K562 (cell line): ENCODE results near the gene EYA3. TPM values are rescaled to one million over a fixed set of nuclear protein-coding genes. Genes with fewer than 3 reads are reported as not detected.

Source experiments
- BRF1 ChIP-seq: IDR thresholded peaks from 3 replicates; pipeline ENCODE4 v1.6.1; 2011; ENCODE audit warnings: borderline replicate concordance, mild to moderate bottlenecking; ENCODE audit not compliant: insufficient read length; ENCODE audit errors: extremely low read depth
- CBX2 ChIP-seq: fragments of 200-600 bp; sonication (generic); IDR thresholded peaks from one replicate; pipeline ENCODE4 v1.6.1; 2012; ENCODE audit warnings: mild to moderate bottlenecking, low read length, inconsistent platforms; ENCODE audit not compliant: insufficient read depth, poor library complexity, severe bottlenecking
- COPS2 ChIP-seq: fragments of 450-650 bp; conservative IDR thresholded peaks from 2 replicates; pipeline ENCODE4 v1.6.1; 2016; ENCODE audit warnings: mild to moderate bottlenecking, moderate library complexity
- EZH2 ChIP-seq: IDR thresholded peaks from 2 replicates; pipeline ENCODE4 v1.6.1; 2012; ENCODE audit warnings: low read depth, mild to moderate bottlenecking, inconsistent platforms, low read length, borderline replicate concordance
- HNRNPL ChIP-seq: fragments of 200-400 bp; formaldehyde crosslinking; IDR thresholded peaks from 2 replicates; pipeline ENCODE4 v1.6.1; 2017; ENCODE audit warnings: low read depth, mild to moderate bottlenecking, low read length
- JUN ChIP-seq, 2 experiments: sonication (generic) in 1 of 2; formaldehyde crosslinking in 1 of 2; IDR thresholded peaks; 2 replicates each; pipeline versions ENCODE4 v1.6.1 to v1.8.0; 2012 to 2022; ENCODE audit warnings: borderline replicate concordance in 2 of 2, mild to moderate bottlenecking in 2 of 2, improper control_type of control experiment in 1 of 2, low read depth in 1 of 2, low read length in 1 of 2, missing genetic modification reagents in 1 of 2
- L3MBTL2 ChIP-seq: fragments of 450-650 bp; IDR thresholded peaks from 2 replicates; pipeline ENCODE4 v1.6.1; 2016; ENCODE audit warnings: mild to moderate bottlenecking, moderate library complexity
- MXI1 ChIP-seq: IDR thresholded peaks from 2 replicates; pipeline ENCODE4 v1.6.1; 2011; ENCODE audit warnings: low read depth, mild to moderate bottlenecking, improper control_type of control experiment, low read length
- PYGO2 ChIP-seq: fragments of 450-650 bp; IDR thresholded peaks from 2 replicates; pipeline ENCODE4 v1.6.1; 2016; ENCODE audit warnings: mild to moderate bottlenecking, missing genetic modification characterization, moderate library complexity, missing compliant biosample characterization
- RFX1 ChIP-seq: fragments of 450-650 bp; IDR thresholded peaks from 2 replicates; pipeline ENCODE4 v1.6.1; 2016; ENCODE audit warnings: mild to moderate bottlenecking, moderate library complexity
- RFX5 ChIP-seq: IDR thresholded peaks from 2 replicates; pipeline ENCODE4 v1.6.1; 2011; ENCODE audit warnings: low read depth, mild to moderate bottlenecking, improper control_type of control experiment, low read length
- SIN3A ChIP-seq, 2 experiments: fragments of 150-350 bp in 1 of 2; IDR thresholded peaks; 2 replicates each; pipeline ENCODE4 v1.6.1; 2011 to 2016; ENCODE audit warnings: borderline replicate concordance in 2 of 2, low read depth in 2 of 2, low read length in 2 of 2, mild to moderate bottlenecking in 2 of 2, moderate library complexity in 2 of 2; ENCODE audit not compliant: control insufficient read depth in 1 of 2
- SIRT6 ChIP-seq: IDR thresholded peaks from one replicate; pipeline ENCODE4 v1.6.1; 2012; ENCODE audit warnings: low read depth, mild to moderate bottlenecking, control low read depth, inconsistent platforms, low read length, moderate library complexity
- TEAD2 ChIP-seq: fragments of 450-650 bp; IDR thresholded peaks from 2 replicates; pipeline ENCODE4 v1.6.1; 2016; ENCODE audit warnings: missing genetic modification characterization, control low read depth, missing compliant biosample characterization
- TGIF2 ChIP-seq: sonication (generic); formaldehyde crosslinking; IDR thresholded peaks from 2 replicates; pipeline ENCODE4 v1.8.1; 2022; ENCODE audit warnings: mild to moderate bottlenecking, missing genetic modification reagents, moderate library complexity
- ZC3H8 ChIP-seq: fragments of 450-650 bp; IDR thresholded peaks from 2 replicates; pipeline ENCODE4 v1.6.1; 2017
- ZNF143 ChIP-seq: sonication (generic); formaldehyde crosslinking; IDR thresholded peaks from 2 replicates; pipeline ENCODE4 v1.9.0; 2022; ENCODE audit warnings: mild to moderate bottlenecking, missing genetic modification reagents
- polyA plus RNA-seq, 8 experiments: library from polyadenylated mRNA; depleted of rRNA in 4 of 8; stranded (reverse) in 5 of 8; unstranded in 3 of 8; fragments of >200 nt; fragmentation: Nextera tagmentation in 2 of 8; fragmentation: Illumina TruSeq in 1 of 8; extraction: Ambion mirVana in 2 of 8; extraction: Trizol in 1 of 8; gene quantifications; 2 replicates each; pipeline versions ENCODE4 v1.2.1 to v1.2.3, GENCODE V29; 2011 to 2014; ENCODE audit warnings: inconsistent platforms in 1 of 8, missing spikeins in 1 of 8
- total RNA-seq, 7 experiments: library from RNA; depleted of rRNA in 6 of 7; stranded (reverse); fragments of >200 nt in 6 of 7; fragmentation: Illumina TruSeq in 2 of 7; extraction: Trizol in 2 of 7; gene quantifications; 2 replicates each; pipeline versions ENCODE4 v1.2.1 to v1.2.3, GENCODE V29; 2011 to 2021; ENCODE audit warnings: low replicate concordance in 1 of 7
- TF ChIP-seq, protein P1 (sequence below): sonication (generic); formaldehyde crosslinking; IDR thresholded peaks from 2 replicates; pipeline ENCODE4 v1.5.0; 2020; ENCODE audit warnings: missing genetic modification reagents
- TF ChIP-seq, protein P2 (sequence below): fragments of 250-450 bp; sonication (Bioruptor Pico); IDR thresholded peaks from 2 replicates; pipeline ENCODE4 v1.4.0; 2020
- TF ChIP-seq, protein P3 (sequence below): IDR thresholded peaks from 2 replicates; pipeline ENCODE4 v1.6.1; 2012; ENCODE audit warnings: low read depth, low read length, improper control_type of control experiment, borderline replicate concordance

Gene EYA3
- total and polyA plus RNA-seq, 9 of the 15 experiments (the other 6 are each of a cell fraction or from before 2014, with no cell fraction given), result 21.7 to 64.0 (median 43.6) TPM

DNA sequence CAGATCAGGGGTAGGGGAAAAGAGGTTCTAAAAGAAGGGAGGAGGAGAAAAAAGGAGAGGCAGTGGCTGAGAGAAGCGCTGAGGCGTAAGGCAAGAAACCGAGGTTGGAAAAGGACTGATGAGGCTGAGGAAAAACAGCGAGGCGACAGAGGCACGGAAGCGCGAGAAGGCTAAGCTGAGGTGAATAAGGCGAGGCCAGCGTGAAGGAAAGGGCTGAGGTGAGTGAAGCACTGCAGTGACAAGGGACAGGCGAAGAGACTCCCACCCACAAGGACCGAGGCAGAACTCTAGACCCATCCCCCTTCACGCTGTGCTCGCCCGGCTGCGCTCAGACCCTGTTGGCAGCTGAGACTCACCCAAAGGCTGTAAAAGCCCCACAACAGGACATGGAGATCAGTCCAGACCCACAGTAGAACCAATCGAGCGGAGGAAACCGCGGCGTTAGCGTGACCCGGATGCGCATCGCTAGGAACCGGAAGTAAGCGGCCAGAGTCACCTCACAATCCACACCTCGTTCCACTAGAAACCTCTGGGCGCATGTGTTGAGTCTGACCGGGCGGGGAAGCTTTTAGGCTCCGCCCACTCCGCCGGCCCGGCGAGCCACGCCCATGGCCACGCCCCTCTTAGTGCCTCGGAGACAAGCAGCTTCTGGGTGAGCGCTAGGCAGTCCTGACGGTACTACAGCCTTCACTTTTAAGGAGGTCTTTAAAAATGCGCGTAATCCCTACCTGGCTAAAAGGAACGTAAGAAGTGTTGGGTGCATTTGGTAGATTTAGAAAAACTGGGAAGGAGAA, at the start of gene EYA3 (continued):
- TF ChIP-seq SIN3A (IDR thresholded peaks at IDR 0.05; ENCODE audit: borderline replicate concordance in 2 of 2, control insufficient read depth in 1 of 2, low read depth in 2 of 2, low read length in 2 of 2) (peak; percentile 37 to 83; a peak in 3 of 4 replicates), L3MBTL2 (peak; percentile 81), ZNF143 (CRISPR knock-in tag) (no peak), TGIF2 (no peak), SIRT6 (no peak), BRF1 (no peak), RFX1 (no peak), COPS2 (no peak), TEAD2 (tag) (no peak), HNRNPL (no peak), JUN (IDR thresholded peaks at IDR 0.05; ENCODE audit: borderline replicate concordance, low read depth, low read length) (no peak; the same call in 1 of the 2 replicates), JUN (CRISPR knock-in tag; IDR thresholded peaks at IDR 0.05; ENCODE audit: borderline replicate concordance) (no peak), RFX5 (no peak), EZH2 (no peak), ZC3H8 (peak; percentile 77; the same call in 1 of the 2 replicates), MXI1 (no peak; the same call in 1 of the 2 replicates), CBX2 (no peak), PYGO2 (tag) (no peak)
- TF ChIP-seq, protein P1, sequence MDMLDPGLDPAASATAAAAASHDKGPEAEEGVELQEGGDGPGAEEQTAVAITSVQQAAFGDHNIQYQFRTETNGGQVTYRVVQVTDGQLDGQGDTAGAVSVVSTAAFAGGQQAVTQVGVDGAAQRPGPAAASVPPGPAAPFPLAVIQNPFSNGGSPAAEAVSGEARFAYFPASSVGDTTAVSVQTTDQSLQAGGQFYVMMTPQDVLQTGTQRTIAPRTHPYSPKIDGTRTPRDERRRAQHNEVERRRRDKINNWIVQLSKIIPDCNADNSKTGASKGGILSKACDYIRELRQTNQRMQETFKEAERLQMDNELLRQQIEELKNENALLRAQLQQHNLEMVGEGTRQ (CRISPR knock-in tag), result no peak
- TF ChIP-seq, protein P2, sequence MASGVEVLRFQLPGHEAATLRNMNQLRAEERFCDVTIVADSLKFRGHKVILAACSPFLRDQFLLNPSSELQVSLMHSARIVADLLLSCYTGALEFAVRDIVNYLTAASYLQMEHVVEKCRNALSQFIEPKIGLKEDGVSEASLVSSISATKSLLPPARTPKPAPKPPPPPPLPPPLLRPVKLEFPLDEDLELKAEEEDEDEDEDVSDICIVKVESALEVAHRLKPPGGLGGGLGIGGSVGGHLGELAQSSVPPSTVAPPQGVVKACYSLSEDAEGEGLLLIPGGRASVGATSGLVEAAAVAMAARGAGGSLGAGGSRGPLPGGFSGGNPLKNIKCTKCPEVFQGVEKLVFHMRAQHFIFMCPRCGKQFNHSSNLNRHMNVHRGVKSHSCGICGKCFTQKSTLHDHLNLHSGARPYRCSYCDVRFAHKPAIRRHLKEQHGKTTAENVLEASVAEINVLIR (CRISPR knock-in tag), result no peak
- TF ChIP-seq, protein P3, sequence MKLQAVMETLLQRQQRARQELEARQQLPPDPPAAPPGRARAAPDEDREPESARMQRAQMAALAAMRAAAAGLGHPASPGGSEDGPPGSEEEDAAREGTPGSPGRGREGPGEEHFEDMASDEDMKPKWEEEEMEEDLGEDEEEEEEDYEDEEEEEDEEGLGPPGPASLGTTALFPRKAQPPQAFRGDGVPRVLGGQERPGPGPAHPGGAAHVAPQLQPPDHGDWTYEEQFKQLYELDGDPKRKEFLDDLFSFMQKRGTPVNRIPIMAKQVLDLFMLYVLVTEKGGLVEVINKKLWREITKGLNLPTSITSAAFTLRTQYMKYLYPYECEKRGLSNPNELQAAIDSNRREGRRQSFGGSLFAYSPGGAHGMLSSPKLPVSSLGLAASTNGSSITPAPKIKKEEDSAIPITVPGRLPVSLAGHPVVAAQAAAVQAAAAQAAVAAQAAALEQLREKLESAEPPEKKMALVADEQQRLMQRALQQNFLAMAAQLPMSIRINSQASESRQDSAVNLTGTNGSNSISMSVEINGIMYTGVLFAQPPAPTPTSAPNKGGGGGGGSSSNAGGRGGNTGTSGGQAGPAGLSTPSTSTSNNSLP, result no peak
